GM21423 (cell line): Measurements from ENCODE around the gene FZD10.

Experiments
- ATAC-seq: cut with Tn5 transposase; IDR thresholded peaks from one replicate; pipeline ENCODE4 v1.9.1; 2021; ENCODE audit warnings: mild to moderate bottlenecking, moderate library complexity; ENCODE audit not compliant: unreplicated experiment

The FZD10 gene

GRCh38 chr12:130131025-130131424, 31.2 kb upstream of the FZD10 start:
- no peak for ATAC-seq

GRCh38 chr12:130131801-130132200, 30.5 kb upstream of the FZD10 start:
- no peak for ATAC-seq

- ATAC-seq, result no peak
Observed at GRCh38 chr12:130132831-130133511, 29.3 kb upstream of the FZD10 start.

- ATAC-seq, result no peak
Observed at GRCh38 chr12:130133851-130134562, 28.3 kb upstream of the FZD10 start.

- ATAC-seq, result no peak
Observed at GRCh38 chr12:130134563-130134915, 27.7 kb upstream of the FZD10 start.

GRCh38 chr12:130136509-130137039, 25.7 kb upstream of the FZD10 start:
- no peak for ATAC-seq

GRCh38 chr12:130137040-130138018, 24.9 kb upstream of the FZD10 start:
- ATAC-seq, result no peak

GRCh38 chr12:130138478-130138877, 23.8 kb upstream of the FZD10 start:
- no peak for ATAC-seq

- no peak for ATAC-seq
Observed at GRCh38 chr12:130139567-130140421, 22.5 kb upstream of the FZD10 start.

- ATAC-seq, result no peak
Observed at GRCh38 chr12:130141105-130141504, 21.2 kb upstream of the FZD10 start.

- no peak for ATAC-seq
Observed at GRCh38 chr12:130141901-130142683, 20.2 kb upstream of the FZD10 start.

- ATAC-seq, result no peak
Observed at GRCh38 chr12:130142736-130143135, 19.5 kb upstream of the FZD10 start.

GRCh38 chr12:130143136-130143535, 19.1 kb upstream of the FZD10 start:
- no peak for ATAC-seq

- ATAC-seq, result no peak
Observed at GRCh38 chr12:130144256-130144655, 18.0 kb upstream of the FZD10 start.

GRCh38 chr12:130145731-130146130, 16.5 kb upstream of the FZD10 start:
- ATAC-seq, result no peak

- ATAC-seq, result no peak
Observed at GRCh38 chr12:130146176-130146931, 15.9 kb upstream of the FZD10 start.

- no peak for ATAC-seq
Observed at GRCh38 chr12:130147875-130148596, 14.2 kb upstream of the FZD10 start.

- ATAC-seq, result no peak
Observed at GRCh38 chr12:130151846-130152245, 10.4 kb upstream of the FZD10 start.
